HG02870 (cell line): ENCODE data around the gene OLIG2.

Experiments
- ATAC-seq: cut with Tn5 transposase; IDR thresholded peaks from one replicate; pipeline ENCODE4 v1.9.1; 2021; ENCODE audit warnings: mild to moderate bottlenecking, moderate library complexity; ENCODE audit not compliant: unreplicated experiment

Gene OLIG2

DNA sequence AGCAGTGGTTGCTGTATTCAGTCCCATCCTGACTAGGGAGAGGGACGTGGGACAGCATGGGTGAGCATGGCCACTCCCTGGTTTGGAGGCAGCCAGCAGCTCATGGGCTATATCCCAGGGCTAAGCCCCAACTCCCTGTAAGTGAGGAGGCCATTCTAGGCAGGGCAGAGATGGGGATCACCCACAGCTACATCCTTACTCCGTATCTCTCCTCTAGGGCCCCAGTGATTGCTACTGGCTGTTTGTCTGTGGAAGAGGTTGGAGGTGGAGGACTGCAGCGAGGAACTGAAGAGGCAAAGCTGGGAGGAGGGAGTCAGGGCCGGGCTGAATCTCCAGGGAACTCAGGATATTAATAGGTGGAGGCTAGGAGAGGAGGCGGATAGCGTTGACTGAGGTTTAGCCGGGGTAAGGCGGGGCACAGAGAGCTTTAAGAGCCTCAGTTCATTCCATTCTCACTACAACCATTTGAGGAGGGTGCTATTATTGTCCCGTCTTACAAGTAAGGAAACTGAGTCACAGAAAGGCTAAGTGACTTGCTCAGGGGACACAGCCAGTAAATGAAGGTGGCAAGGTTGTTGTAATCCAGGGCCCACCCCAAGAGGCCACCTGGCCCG lies 6.8 kb downstream of the OLIG2 start:
- no peak for ATAC-seq

DNA sequence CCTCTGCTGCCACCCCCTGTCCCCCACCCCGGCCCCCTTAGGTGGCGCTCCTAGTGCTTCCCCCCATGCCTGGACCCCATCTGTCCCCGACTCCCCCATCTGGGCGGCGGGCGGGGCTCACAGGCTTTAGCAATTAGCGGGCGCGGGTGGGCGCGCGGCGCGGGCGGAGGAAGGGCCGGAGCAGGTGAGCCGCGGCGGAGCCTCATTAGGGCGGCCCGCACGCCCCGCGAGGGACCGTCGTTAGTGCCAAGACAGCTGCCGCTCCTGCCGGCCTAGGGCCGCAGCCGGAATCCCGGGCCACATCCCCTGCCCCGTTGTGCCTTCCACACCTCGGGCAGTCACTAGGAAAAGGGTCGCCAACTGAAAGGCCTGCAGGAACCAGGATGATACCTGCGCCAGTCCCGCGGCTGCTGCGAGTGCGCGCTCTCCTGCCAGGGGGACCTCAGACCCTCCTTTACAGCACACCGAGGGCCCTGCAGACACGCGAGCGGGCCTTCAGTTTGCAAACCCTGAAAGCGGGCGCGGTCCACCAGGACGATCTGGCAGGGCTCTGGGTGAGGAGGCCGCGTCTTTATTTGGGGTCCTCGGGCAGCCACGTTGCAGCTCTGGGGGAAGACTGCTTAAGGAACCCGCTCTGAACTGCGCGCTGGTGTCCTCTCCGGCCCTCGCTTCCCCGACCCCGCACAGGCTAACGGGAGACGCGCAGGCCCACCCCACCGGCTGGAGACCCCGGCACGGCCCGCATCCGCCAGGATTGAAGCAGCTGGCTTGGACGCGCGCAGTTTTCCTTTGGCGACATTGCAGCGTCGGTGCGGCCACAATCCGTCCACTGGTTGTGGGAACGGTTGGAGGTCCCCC lies 7.6 kb downstream of the OLIG2 start:
- no peak for ATAC-seq

DNA sequence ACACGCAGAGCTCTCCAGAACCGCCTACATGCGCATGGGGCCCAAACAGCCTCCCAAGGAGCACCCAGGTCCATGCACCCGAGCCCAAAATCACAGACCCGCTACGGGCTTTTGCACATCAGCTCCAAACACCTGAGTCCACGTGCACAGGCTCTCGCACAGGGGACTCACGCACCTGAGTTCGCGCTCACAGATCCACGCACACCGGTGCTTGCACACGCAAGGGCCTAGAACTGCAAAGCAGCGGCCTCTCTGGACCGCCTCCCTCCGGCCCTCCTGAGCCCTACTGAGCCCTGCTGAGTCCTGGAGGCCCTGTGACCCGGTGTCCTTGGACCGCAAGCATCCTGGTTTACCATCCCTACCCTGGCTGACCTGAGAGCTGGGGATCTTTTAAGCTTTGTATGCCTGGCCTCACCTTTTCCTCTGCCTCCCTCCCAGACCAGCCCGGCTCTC lies 8.3 kb downstream of the OLIG2 start:
- ATAC-seq: no peak

DNA sequence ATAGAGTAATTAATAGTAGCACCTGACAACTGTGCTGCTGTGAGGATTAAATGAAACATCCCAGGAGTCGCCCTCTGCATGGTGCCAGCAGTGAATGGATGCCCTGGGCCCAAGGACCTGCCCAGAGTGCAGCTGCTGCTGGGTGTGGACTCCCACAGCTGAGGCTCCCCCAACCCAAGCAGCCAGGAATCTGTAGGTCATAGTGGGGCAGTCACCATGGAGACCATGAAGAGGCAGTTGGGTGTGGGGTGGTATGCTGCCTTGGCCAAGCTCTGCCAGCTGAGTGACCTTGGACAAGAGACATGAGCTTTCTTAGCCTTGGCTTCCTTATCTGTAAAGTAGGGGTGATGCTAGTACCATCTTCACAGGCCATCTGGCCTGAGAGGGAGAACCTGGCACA lies 9.4 kb downstream of the OLIG2 start:
- ATAC-seq: no peak

DNA sequence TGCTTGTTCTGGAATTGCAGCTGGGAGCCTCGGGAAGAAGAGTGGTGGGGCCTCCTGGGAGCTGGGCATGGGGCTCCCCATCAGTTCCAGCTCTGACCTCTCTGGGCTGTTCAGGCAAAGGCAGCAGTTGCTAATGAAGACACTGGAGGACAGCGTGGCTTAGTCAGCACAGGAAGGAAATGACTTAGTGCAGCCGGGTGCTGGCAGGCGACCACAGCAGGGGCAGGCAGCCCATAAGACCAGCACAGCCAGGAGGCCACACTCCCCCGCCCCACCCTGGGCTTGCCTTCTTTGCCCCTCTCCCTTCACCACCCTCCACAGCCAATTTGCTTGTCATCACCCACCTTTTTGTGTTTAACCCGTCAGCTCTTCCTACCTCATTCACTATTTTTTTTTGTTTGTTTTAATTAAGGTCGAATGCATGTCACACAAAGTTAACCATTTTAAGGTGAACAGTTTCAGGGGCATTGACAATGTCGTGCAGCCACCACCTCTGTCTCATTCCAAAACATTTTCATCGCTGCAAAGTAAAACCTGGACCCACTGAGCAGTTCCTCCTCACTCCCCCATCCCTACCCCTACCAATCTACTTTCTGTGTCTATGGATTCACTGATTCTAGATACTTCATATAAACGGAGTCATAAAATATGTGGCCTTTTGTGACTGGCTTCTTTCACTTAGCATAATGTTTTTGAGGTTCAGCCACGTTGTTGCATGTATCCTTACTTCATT lies 10.9 kb downstream of the OLIG2 start:
- ATAC-seq: no peak

DNA sequence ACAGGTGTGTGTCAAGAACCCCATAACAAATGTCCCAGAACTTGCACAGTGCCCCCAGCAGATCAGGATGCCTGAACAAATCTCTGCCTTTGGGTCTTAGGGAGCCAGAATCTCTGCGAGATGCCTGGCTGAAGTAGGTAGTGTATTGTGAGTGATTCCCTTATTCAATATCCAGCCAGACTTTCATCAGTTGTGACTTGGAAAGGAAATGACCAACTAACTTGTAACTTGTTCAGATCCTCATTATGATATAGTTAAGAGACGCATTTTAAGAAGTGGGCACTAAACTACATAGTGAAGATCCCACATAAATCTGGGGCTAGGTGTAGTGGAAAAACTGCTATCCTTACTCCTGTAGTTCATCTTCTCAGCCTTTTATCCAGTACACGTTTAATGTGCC lies 11.8 kb downstream of the OLIG2 start:
- ATAC-seq: no peak

DNA sequence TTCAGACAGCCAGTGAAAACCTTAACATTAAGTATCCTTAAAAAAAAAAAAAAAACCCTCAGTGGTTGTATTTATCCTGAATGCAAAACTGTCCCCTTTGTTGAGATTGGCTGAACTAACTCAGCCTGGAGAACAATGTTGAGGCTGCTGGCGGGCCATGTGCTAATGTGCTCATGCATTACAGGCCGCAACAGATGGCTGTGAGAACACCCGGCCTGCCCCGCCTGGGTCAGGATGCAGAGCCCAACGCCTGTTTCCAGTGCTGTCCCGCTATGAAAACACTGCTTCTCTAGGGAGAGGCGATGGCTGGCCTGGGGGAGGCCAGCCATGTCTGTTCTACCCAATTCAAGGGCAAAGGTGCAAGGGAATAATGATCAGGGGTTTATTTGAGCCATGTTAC lies 13.8 kb downstream of the OLIG2 start:
- no peak for ATAC-seq

DNA sequence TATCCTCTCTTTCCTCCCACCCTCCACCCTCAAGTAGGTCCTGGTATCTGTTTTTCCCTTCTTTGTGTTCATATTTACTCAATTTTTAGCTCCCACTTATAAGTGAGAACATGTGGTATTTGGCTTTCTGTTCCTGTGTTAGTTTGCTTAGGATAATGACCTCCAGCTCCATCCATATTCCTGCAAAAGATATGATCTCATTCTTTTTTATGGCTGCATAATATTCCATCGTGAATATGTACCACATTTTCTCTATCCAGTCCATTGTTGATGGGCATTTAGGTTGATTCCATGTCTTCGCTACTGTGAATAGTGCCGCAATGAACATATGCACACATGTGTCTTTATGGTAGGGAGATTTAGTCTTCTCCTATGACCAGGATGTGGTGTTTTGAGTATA lies 14.5 kb downstream of the OLIG2 start:
- no peak for ATAC-seq

DNA sequence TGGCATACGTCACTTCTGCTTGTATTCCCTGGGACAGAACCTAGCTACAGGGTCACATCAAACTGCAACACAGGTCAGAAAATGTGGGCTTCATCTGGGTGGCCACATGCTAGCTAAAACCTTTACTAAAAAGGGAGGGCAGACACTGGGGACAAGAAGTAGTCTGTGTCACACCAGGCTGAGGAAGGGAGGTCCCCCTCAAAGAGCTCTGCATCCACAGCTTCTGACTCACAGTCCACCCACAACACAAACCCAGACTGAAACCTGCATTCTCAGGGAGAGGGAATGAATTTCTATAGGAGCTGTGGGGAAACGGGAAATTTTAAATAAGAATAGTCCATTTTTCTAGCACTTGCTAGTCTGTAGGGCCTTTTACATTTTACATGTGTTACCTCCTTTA lies 16.2 kb downstream of the OLIG2 start:
- no peak for ATAC-seq

DNA sequence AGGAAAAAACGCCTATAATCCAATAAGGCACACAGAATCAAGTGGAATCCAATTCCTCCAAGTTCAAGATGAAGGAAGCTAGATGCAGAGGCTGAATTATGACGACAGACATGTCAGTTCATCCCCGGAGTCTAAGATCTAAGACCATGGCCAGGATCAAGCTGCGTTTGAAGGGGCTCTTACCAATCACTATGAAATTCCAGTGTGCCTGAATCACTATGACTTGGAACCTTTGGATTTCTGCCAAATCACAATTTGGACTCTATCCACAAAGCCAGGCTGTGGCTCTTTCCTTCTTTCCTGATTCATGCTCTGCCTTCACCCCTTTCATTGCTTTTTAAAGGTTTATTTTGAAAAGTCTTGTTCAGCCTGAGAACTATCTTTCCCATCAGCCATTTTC lies 17.1 kb downstream of the OLIG2 start:
- no peak for ATAC-seq

DNA sequence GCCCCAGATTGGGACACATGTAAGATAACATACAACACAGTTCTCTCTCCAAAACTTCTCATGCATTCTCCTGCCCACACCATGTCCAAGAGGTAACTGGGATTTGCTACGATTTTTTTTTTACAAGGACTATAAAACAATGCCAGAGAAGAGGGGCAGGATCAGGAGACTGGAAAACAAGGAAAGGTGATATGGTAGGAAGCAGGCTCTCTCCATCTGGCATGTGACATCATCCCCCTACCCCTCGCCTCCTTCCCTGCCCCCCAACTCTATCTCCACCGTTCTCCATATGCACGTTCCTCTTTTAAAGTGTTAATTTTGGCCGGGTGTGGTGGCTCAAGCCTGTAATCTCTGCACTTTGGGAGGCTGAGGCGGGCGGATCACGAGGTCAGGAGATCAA lies 20.7 kb downstream of the OLIG2 start:
- ATAC-seq: no peak

DNA sequence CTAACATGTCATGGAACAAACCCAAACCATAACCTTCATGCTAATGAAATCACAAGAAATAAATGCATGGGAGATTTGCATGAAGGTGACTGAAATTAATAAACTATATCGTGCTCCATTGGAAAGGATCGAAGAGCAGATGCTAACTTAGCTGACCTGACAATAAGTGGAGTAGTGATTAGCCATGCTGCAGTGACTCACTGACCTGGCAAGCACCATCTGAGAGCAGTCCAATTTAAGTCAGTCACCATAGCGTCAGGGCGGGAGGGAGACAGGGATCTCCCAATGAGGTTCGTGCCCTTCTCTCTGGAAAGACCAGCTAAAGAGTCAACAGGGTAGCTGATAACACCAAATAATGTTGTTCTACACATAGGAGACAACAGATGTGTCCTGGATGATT lies 21.5 kb downstream of the OLIG2 start:
- ATAC-seq: no peak

DNA sequence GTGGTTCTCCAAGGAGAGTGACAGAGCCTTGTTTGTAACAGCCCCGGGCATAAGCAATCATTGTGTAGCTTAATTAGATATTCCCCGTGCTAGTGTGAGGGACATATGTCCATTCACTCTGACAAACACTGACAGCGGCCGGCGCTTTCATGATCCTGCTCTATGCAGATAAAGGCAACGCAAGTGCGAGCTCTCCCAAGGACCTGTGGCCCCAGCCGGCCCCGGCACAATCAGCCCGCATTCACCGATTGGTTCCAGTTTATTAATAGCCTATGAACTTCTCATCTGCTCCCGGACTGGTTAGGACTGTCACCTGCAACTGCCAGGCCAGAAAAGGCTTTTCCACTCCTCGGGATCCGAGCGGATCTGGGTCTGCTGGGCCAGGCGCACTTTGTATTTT lies 26.2 kb downstream of the OLIG2 start:
- ATAC-seq: no peak

DNA sequence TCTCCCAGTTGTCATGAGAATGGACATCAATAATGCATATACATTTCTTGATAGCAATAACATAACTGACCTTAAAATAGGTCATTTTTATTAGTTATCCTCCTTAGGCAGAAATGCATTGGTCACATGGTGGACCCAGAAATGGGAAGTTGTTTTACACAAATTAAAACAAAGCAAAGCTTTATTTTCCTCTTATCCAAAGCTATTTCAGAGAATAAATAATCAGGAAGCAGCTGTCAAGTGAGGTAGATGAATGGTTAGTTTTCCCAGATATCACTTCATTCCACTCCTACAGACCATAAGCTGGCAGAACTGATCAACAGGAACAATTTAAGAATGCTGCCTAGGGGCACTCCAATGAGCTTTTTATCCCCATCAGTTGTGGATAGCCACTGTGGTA lies 28.2 kb downstream of the OLIG2 start:
- ATAC-seq: no peak

DNA sequence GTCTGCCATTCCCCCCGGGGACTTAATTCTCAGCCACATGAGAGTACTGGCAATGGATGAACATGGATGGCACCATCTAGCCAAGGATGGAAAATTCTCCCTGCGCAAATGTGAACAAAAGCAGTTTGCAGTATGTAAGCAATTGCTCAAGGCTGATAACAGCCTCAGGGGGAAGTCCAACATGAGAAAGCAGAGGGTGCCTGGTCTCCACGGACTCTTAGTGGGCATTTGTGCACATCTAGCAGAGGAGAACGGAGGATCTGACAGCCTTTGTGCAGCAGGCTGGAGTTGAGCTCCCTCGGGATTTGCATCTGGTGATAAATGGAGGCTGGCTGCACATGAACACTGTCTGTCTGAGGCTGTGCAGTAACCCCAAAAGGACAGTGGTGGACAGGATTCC lies 30.3 kb downstream of the OLIG2 start:
- ATAC-seq: no peak

DNA sequence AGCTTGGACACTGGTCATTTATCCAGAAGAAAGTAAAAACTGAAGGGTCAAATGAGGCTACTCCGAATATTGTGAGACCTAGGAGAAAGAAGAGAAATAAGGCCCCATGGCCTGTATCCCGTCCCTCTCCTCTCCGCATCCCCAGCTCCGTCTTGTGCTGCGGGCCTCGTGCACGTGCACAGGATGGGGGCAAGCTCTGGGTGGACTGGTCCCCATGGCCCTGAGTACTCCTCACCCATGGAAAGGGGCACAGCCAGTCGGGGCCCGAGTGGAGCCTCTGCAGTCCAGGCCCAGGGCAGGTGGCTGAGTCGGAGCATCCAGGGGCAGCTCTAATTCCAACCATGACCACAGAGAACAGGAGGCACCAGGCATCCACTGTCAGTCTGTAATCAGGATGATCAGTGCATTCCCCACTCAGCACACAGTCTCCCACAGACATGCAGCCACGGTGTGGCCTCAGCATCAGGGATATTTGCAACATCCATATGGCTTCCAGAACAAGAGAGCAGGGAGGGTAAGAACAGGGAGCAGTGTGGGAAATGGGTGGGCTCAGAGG lies 31.7 kb downstream of the OLIG2 start:
- ATAC-seq: no peak

DNA sequence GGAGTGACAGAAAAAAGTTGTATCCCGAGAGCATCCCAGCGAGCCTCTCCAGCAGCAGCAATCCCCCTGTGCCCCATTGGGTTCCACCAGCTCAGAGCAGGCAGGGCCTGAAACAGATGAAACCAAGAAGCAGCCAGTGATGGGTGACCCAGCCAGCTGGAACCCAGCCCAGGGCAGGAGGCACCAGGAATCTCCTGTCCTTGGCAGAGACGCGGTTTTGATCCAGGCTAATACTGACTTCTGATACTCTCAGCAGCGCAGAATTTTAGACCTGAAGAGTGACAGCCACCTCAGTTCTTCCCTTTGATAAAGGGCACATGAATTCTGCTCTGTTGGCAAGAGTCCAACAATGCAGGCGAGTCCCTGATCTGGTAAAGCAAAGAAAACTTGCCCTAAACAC lies 32.8 kb downstream of the OLIG2 start:
- ATAC-seq: no peak

DNA sequence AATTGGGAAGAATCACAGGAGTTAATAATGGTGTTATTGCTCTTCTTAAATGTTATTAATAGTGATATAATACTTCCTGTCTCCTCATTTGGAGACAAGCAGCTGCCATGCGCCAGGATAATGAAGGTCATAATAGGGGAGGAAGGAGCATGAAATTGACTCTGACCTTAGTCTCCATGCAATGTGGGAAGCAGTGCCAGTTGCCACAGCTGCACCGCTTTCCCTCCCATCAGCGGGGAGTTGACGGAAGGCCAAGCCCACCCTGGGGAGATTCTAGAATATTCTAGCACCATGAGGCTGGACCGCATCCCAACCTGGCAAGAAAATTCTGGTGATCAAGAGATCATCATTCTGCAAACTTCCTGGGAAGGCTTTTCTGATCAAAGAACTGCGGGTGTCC lies 33.2 kb downstream of the OLIG2 start:
- no peak for ATAC-seq

DNA sequence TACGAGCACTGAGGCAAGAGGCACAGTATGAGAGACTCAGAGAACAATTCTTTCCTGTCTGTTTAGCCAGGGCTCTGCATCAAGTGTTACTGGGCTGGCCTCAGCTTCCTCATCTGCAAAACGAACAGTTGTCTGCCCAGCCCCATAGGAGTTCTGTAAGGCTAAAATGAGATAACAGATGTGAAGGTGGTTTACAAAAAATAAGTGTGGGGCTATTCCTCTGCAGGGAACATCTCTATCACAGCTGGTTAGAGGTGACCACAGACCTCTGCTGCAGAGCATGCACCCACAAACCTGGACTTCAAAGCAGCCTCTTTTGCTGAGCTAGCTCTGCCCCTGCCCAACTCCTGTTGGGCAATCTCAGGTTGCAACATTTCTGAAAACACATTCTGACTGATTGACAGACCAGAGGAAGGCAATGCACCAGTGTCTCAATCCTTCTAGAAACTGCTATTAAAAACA lies 33.7 kb downstream of the OLIG2 start:
- no peak for ATAC-seq

DNA sequence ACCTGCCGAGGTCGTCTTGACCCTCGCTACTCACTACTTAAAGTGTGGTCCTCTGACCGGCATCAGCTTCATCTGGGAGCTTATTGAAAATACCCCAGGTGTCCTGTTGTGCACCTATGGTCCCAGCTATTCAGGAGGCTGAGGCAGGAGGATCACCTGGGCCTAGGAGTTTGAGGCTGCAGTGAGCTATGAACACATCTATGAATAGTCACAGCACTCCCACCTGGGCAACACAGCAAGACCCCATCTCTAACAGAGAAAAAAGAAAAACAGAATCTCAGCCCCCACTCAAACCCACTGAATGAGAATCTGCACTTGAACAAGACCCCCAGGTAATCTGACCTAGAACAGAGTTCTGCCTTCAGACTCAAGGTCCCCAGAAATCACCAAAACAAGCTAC lies 35.5 kb downstream of the OLIG2 start:
- no peak for ATAC-seq

DNA sequence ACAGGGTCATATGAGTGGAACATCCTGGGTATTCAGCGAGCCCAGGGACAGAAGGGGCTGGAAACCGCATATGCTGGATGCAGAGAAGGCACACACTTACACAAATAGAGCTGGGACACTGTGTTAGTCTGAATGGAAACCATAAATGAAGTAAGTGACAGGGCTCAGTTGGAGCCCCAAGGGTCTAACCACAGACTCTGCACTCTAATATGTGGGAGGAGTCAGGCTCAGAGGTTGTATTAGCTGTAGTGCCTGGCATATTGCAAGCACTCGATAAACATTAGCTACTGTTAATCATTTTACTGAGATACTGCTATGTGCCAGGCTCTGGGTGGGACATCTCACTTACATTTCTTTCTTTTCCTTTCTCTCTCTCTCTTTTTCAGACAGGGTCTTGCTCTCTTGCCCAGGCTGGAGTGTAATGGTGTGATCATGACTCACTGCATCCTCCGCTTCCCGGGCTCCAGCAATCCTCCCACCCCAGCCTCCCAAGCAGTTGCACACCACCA lies 37.7 kb downstream of the OLIG2 start:
- ATAC-seq: no peak
